HFF-Myc (cell line): ENCODE measurements around the gene MRPL36.

ENCODE experiments used
- DNase-seq: peaks from one replicate; pipeline ENCODE4 v3.0.0-alpha.2; 2011; ENCODE audit warnings: low read depth; ENCODE audit errors: extremely low read depth
- H3K4me3 ChIP-seq: replicated peaks from 2 replicates; pipeline ENCODE4 v1.5.1; 2011; ENCODE audit warnings: low read depth, mild to moderate bottlenecking, control low read depth, low read length
- CTCF ChIP-seq: IDR thresholded peaks from 2 replicates; pipeline ENCODE4 v1.5.1; 2012; ENCODE audit warnings: mild to moderate bottlenecking, low read depth, low read length, control low read depth; ENCODE audit errors: missing control alignments

MRPL36 gene

GRCh38 chr5:1752881-1753280, 46.8 kb downstream of the MRPL36 start:
- DNase-seq: no peak
- no peak for TF ChIP-seq CTCF
- no peak overlapping the region for H3K4me3 ChIP-seq

GRCh38 chr5:1751864-1752822, 47.5 kb downstream of the MRPL36 start:
- DNase-seq: no peak
- no peak overlapping the region for H3K4me3 ChIP-seq
- no peak for TF ChIP-seq CTCF

GRCh38 chr5:1751026-1751863, 48.4 kb downstream of the MRPL36 start:
- DNase-seq: no peak
- no peak for TF ChIP-seq CTCF
- no peak overlapping the region for H3K4me3 ChIP-seq

- no peak for DNase-seq
- no peak overlapping the region for H3K4me3 ChIP-seq
- TF ChIP-seq CTCF: no peak
These were observed 49.2 kb downstream of the MRPL36 start for GRCh38 chr5:1750469-1750868.

GRCh38 chr5:1749346-1750124, 50.1 kb downstream of the MRPL36 start:
- H3K4me3 ChIP-seq: no peak overlapping the region
- no peak for TF ChIP-seq CTCF
- DNase-seq: no peak

- no peak for TF ChIP-seq CTCF
- no peak for DNase-seq
- no peak overlapping the region for H3K4me3 ChIP-seq
These were observed 50.8 kb downstream of the MRPL36 start for GRCh38 chr5:1748845-1749244.
